Activated CD8-positive, alpha-beta T cell treated with anti-CD3 and anti-CD28 coated beads for 36 hours (primary cell): ENCODE results near the gene ZDHHC17. TPM values are rescaled to one million over a fixed set of nuclear protein-coding genes. Genes with fewer than 3 reads are reported as not detected.

Source experiments
- ATAC-seq: fragments of 200-7000 bp; cut with Tn5 transposase; one replicate; pipeline ENCODE4 v1.10.0; 2021; ENCODE audit warnings: mild to moderate bottlenecking, moderate library complexity
- CTCF ChIA-PET: fragments of 350-600 bp; sonication (Branson Sonifier 250); formaldehyde crosslinking; loops from one replicate; lab custom pipeline; 2021; ENCODE audit warnings: antibody characterized with exemption; lab: Charles Lee
- POLR2A ChIA-PET: fragments of 350-600 bp; sonication (Branson Sonifier 250); formaldehyde crosslinking; loops from one replicate; lab custom pipeline; 2021; ENCODE audit warnings: antibody characterized with exemption; lab: Charles Lee
- DNase-seq: peaks from one replicate; pipeline ENCODE4 v3.0.0-alpha.2; 2020
- H3K27ac Mint-ChIP-seq: one replicate; pipeline ENCODE4 v1.8.0; 2021; ENCODE audit warnings: mild to moderate bottlenecking, mixed read lengths
- H3K27me3 Mint-ChIP-seq: one replicate; pipeline ENCODE4 v1.8.0; 2021; ENCODE audit warnings: mixed read lengths
- H3K36me3 Mint-ChIP-seq: one replicate; pipeline ENCODE4 v1.8.0; 2021; ENCODE audit warnings: low read depth, mixed read lengths
- H3K4me1 Mint-ChIP-seq: one replicate; pipeline ENCODE4 v1.8.0; 2021; ENCODE audit warnings: low read depth, mixed read lengths
- H3K4me3 Mint-ChIP-seq: one replicate; pipeline ENCODE4 v1.8.0; 2021; ENCODE audit warnings: mild to moderate bottlenecking, moderate library complexity, mixed read lengths
- H3K9me3 Mint-ChIP-seq: one replicate; pipeline ENCODE4 v1.8.0; 2021; ENCODE audit warnings: mixed read lengths
- intact Hi-C: fragments of 100-400 bp; cut with micrococcal nuclease; formaldehyde crosslinking; loops from one replicate; pipeline ENCODE4 v1.10.0; 2022
- total RNA-seq, 2 experiments: library from RNA; stranded (reverse); gene quantifications; one replicate each; pipeline ENCODE4 v1.2.3, GENCODE V29; 2021
- TF ChIP-seq, protein P1 (sequence below): fragments of 200-600 bp; IDR thresholded peaks from one replicate; pipeline ENCODE4 v1.8.0; 2022; ENCODE audit warnings: antibody characterized with exemption, mild to moderate bottlenecking

The ZDHHC17 gene
- total RNA-seq, 2 experiments from 2014 or later, result 20.8 to 22.4 TPM

DNA sequence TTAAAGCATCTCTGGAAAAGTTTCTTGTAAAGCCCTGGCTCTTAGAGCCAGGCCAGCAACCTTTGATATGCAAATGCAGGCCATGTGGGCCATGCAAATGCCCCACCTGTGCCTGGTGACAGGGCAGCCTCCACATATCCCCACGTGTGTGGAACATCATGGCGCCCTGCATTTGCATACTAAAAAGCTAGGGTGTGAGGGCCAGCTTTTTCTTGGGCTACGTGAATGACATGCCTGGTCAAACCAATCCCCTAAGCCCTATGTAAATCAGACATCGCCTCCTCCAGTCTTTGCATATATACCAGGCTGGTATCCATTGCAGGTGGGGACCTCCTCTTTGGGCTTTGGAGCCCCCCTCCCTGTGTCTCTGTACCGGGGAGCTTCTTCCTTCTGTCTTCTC is 108.5 kb downstream of the ZDHHC17 start:
- H3K27me3 Mint-ChIP-seq, result peaks cover 27% of the 10 kb centered on the region
- POLR2A ChIA-PET, result no interaction called here
- intact Hi-C loops, result no loop called here

DNA sequence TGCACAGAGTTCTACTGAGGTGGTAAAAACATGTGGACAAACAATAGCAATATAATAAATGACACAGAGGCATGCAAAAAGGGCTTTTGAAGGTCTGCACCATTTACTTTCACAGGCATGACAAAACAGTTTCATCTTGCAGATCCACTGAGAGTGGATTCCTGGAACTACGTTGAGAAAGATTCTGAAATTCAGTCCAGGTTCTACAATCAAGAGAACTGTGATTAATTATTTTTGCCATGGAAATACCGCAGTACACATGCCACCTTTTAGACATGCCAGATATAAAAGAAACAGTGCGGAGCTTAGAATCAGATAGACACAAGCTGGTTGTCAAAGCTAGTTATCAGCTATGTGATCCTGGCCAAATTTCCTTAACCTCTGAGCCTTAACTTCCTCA is 110.1 kb downstream of the ZDHHC17 start:
- Mint-ChIP-seq H3K36me3 (no peaks in the 10 kb centered on the region), H3K27ac (no peak overlapping the region), H3K4me1 (peaks cover 7% of the 10 kb centered on the region), H3K27me3 (peaks cover 37% of the 10 kb centered on the region), H3K4me3 (no peak overlapping the region), H3K9me3 (no peaks in the 10 kb centered on the region)
- CTCF ChIA-PET, result interaction anchor here (1.2 kb wide), 1 partner anchor 181 kb away, joined by 3 read pairs; no protein-coding TSS in a partner anchor
- ATAC-seq, result no peak
- DNase-seq, result no peak
- TF ChIP-seq, protein P1, sequence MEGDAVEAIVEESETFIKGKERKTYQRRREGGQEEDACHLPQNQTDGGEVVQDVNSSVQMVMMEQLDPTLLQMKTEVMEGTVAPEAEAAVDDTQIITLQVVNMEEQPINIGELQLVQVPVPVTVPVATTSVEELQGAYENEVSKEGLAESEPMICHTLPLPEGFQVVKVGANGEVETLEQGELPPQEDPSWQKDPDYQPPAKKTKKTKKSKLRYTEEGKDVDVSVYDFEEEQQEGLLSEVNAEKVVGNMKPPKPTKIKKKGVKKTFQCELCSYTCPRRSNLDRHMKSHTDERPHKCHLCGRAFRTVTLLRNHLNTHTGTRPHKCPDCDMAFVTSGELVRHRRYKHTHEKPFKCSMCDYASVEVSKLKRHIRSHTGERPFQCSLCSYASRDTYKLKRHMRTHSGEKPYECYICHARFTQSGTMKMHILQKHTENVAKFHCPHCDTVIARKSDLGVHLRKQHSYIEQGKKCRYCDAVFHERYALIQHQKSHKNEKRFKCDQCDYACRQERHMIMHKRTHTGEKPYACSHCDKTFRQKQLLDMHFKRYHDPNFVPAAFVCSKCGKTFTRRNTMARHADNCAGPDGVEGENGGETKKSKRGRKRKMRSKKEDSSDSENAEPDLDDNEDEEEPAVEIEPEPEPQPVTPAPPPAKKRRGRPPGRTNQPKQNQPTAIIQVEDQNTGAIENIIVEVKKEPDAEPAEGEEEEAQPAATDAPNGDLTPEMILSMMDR, result no peak
- POLR2A ChIA-PET, result no interaction called here
- intact Hi-C loops, result no loop called here

More for the DNA sequence above, 108.5 kb downstream of the ZDHHC17 start:
- CTCF ChIA-PET, result no interaction called here
- Mint-ChIP-seq H3K27ac (no peak overlapping the region), H3K36me3 (no peaks in the 10 kb centered on the region), H3K4me3 (no peak overlapping the region), H3K4me1 (peaks cover 1% of the 10 kb centered on the region), H3K9me3 (no peaks in the 10 kb centered on the region)
- TF ChIP-seq, protein P1, result no peak
- ATAC-seq (no peak), DNase-seq (no peak)

DNA sequence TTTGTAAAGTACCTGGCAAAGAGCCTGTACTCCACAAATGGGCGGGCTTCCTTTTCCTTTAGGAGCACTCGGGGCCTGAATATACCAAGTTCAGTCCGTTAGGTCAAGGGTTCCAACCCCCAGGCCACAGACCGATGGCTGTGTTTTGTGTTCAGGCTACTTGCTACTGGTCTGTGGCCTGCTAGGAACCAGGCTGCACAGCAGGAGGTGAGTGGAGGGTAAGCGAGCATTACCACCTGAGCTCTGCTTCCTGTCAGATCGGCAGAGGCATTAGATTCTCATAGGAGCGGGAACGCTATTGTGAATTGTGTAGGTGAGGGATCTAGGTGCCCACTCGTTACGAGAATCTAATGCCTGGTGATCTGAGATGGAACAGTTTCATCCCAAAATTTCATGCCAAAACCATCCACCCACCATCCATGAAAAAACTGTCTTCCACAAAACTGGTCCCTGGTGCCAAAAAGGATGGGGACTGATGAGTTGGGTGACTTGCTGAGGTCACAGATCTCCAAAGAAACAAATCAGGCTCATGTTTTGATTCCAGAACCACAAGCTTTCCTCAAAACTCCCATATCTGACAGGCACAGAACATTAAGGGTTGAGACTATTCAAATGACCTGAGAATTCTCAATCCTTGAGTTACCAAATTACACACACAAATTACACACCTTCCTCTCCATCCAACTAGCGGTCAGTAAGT is 110.7 kb downstream of the ZDHHC17 start:
- ChIA-PET POLR2A (no interaction called here), CTCF (no interaction called here)
- TF ChIP-seq, protein P1, result no peak
- peaks cover 10% of the 10 kb centered on the region for H3K4me1 Mint-ChIP-seq
- H3K27ac Mint-ChIP-seq, result no peak overlapping the region
- no peaks in the 10 kb centered on the region for H3K9me3 Mint-ChIP-seq
- no peak for DNase-seq
- no peak for ATAC-seq
- H3K27me3 Mint-ChIP-seq, result peaks cover 41% of the 10 kb centered on the region
- H3K4me3 Mint-ChIP-seq, result no peak overlapping the region
- intact Hi-C loops, result no loop called here
- H3K36me3 Mint-ChIP-seq, result no peaks in the 10 kb centered on the region

DNA sequence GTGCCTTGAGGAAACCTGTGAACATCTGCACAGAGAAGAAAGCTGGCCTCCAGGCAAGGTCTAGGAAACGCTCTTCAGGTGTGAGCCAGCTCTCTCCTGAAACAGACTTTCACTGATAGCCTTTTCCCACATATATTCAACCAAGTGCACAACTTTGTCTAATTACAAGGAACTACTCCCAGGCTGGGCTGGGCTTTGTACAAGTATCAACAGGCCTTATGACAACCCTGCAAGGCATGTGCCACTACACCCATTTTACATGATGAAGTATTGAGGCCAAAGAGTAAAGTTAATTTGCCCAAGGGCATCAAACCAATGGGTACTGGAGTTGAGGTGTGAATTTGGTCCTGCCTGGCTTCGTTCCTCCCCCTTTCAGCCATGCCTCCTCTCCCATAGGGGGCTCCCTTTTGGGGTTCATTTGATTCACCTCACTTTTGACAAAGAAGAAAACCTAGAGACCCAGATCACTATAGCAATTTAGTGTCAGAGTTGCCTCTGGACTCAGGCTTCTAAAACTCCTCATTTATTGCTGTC is 112.8 kb downstream of the ZDHHC17 start:
- ChIA-PET CTCF (no interaction called here), POLR2A (interaction anchor here (1.3 kb wide), 1 partner anchor 9 kb away, joined by 3 read pairs; no protein-coding TSS in a partner anchor)
- Mint-ChIP-seq H3K4me1 (peaks cover 10% of the 10 kb centered on the region), H3K4me3 (no peak overlapping the region), H3K9me3 (no peaks in the 10 kb centered on the region), H3K27ac (no peak overlapping the region), H3K27me3 (peaks cover 50% of the 10 kb centered on the region), H3K36me3 (no peaks in the 10 kb centered on the region)
- TF ChIP-seq, protein P1, result no peak
- ATAC-seq (no peak), DNase-seq (no peak)
- intact Hi-C loops, result no loop called here
